Activated T-cell treated with anti-CD3 and anti-CD28 coated beads, Interleukin-2, amount 50 U/mL, for 48 hours (primary cell): ENCODE measurements around the gene MLIP.
"Not testable (repeated sequence)": the region's sequence is repeated elsewhere in the genome, so short reads cannot be mapped to it uniquely, and the experiment has no call there.

Experiments used
- DNase-seq, 2 experiments: peaks; one replicate each; pipeline ENCODE4 v3.0.0-alpha.2; 2020

Gene MLIP

GRCh38 chr6:54236984-54237383 is 125.7 kb downstream of the MLIP start:
- no peak for DNase-seq

GRCh38 chr6:54238396-54238795 is 127.2 kb downstream of the MLIP start:
- DNase-seq, result no peak

GRCh38 chr6:54243699-54244098 is 132.5 kb downstream of the MLIP start:
- no peak for DNase-seq

GRCh38 chr6:54244430-54244829 is 133.2 kb downstream of the MLIP start:
- no peak for DNase-seq

DNA sequence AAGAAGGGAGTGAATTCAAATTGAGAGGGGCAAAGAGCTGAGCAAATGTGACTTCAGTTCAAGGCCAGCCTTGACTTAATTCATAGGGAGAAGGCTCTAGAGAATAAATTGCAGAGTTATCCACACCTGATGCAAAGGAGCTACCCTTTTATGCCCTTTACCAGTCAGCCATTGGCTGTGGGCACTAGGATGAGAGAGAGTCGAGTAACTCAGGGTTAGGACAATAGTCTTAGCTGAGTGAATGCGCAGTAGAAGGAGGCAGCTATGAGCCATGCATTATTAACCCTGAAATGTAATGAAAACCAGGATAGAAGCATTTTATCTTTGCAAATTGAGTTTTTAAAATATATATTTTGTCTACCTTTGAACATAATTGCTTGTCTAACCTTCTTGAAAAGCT is 134.0 kb downstream of the MLIP start:
- DNase-seq, result no peak

DNA sequence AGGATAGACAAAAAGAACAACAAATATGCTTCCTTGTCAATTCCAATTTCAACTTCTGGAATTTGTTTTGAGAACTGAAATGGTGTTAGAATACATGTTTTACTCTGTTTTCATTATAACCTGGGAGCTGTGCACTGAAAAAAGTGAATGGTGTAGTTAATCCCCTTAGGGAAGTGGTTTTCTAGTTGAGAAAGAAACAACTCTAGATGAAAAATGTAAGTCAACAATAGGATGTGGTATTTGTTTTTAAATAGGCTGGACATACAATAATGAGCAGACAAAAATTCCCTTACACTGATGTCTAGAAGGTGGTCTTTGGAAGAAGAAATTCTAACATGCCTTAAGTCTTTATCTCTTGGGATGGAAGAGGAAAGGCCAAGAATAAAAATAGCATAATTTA is 137.1 kb downstream of the MLIP start:
- no peak for DNase-seq

DNA sequence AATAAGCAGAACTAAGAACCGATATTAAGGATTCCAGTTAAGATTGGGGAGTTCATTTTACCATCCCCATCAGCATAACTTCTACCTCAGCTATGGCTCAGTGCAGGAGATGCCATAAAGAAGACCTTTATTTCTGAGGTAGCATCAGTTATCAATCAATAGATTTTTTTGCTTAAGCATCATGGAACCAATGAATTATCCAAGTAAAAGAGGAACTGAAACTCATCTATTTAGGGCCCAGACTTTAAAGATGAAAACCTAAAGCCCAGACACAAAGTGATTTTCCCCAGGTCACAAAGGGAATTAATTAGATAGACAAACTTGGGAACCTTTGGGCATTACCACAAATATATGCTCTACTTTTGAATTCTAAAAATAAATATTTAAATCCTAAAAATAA is 137.8 kb downstream of the MLIP start:
- no peak for DNase-seq

- not testable (repeated sequence) for DNase-seq
Measured at GRCh38 chr6:54249812-54250211, 138.6 kb downstream of the MLIP start.

DNA sequence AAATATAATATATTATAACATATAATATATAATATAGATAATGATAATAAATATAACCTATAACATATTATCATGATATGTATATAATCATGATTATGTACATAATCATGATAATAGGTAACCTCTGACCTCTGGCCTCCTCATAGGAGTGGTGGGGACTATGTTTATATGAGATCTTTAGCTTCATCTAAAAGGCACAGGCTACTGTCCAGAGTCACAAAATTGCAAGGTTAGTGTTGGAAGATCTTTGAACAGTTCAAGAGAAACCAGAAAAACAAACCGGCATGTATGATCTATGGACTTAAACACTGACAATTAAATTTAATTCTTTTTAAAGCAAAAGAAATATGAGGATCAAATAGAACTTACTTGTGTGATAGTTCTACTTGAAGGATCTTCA is 141.3 kb downstream of the MLIP start:
- no peak for DNase-seq

DNA sequence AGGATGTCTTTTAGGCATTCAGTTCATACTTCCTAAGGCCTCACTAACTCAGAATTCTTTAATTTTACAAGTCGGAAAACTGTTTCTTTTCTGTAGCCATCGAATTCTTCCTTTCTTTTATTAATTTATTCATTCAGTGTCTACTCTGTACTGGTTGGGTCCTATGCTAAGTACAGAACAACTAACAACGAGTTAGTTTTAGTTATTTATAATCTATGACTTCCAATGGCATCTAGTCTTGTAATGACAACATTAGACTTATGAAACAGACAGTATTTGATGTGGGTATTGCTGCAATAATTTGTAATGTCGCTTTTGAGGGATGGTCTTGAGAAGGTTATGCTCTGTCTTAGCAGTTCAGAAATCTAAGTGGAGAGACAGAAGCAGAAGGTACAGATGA is 141.7 kb downstream of the MLIP start:
- no peak for DNase-seq

DNA sequence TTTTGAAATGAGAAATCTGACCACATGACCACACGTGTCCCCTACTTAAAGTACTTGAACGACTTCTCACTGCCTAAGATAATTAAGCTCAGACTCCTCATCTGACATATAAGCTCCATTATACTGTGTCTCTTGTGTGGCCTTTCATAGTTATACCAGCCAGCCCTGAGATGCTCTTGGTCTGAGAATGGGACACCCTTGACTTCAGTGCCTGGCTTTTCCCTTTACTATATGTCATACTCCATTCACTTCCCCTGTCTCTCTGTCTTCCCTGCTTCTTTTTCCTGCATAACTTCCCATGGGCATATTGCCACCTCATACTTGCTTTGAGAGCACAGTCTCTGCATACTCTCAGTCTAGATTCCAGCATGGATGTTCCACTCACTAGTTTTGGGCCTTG is 143.6 kb downstream of the MLIP start:
- no peak for DNase-seq

DNA sequence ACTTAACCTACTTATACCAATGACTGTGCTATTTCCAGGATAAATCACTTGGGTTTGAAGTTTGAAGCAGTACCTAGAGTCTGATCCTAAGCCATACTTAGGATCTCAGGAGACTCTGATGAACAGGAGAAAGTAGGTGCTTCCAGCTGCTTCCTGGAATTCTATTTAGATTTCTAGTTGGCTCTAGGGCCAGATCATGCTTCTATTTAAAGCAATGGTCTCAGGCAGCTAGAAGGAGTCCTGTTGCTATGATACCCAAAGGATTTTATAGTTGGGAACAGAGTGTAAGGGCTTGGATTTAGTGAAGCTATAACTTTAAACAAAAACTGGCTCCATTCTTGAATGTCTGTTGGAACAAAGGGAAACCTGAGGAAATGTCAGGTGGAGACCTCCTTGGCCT is 144.6 kb downstream of the MLIP start:
- no peak for DNase-seq

DNA sequence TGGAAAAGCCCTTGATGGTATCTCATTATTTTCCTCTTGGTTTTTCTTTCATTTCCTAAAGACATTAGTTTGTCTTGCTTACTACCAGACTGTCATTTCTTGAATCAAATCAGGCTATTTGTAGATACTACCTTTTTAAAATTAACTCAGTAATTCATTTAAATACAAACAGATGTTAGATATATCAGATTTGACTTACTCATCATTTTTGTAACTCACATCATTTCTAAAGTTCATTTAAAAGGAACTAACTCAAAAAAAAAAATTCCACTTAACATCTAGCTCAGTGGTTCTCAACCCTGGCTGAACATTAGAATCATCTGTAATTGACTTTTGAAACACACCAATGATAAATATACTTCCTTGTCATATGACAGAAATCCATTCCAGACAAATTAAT is 148.8 kb downstream of the MLIP start:
- DNase-seq, result no peak

DNA sequence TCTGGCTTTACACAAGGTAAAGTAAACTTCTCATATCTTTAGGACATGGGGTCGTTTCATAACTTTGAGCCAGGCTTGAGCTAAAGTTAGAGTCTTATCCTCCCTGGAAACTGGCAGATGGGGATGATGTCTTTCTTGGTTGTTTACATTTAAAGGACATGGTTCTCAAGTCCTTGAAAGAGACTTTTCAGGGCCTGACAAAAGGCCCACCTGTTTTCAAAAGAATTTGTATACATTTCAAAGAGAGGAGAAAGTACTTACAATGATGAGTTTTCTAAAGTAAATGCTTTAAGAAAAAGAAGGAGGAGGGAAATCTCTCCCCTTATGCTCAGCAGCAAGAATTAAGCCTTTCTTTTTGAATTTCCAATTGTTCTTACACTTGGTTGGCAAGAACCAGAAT is 151.3 kb downstream of the MLIP start:
- no peak for DNase-seq

DNA sequence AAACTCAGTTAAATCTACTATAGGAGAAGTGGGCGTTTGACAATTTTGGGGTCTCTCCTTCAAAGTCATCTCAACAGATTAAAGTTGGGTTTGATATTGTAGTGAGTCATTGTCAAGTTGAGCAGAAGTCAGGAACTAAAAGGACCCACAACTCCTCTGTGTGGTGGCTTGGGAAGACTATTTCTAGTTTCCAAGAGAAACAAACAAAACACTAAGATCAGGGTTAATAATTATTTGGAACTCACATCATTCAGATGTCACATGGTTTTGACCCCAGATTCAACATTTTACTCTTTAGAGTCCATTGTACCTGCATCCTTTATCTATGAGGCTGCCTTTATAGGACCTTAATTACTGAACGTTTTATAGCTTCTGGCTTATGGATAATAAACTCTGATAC is 151.7 kb downstream of the MLIP start:
- DNase-seq, result no peak

- no peak for DNase-seq
Measured at GRCh38 chr6:54264581-54265272, 153.5 kb downstream of the MLIP start.

GRCh38 chr6:54266400-54266923 is 155.2 kb downstream of the MLIP start:
- no peak for DNase-seq

DNA sequence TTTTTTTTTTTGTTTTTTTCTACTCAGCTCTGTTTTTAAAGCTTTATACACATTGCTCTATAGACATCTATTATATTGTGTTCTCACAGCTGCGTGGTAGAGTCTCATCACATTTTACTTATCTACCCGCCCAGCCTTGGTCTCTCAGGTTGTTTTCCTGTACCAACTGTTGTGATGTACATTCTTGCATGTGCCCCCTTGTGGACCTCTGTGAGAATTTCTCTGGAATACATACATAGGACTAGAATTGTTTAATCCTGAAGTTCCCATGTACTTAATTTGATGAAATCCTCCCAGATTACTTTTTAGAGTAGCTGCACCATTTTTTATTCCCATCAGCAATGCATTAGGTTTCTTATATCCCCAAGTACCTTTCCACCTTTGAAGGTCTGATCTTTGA is 156.6 kb downstream of the MLIP start:
- DNase-seq, result no peak

DNA sequence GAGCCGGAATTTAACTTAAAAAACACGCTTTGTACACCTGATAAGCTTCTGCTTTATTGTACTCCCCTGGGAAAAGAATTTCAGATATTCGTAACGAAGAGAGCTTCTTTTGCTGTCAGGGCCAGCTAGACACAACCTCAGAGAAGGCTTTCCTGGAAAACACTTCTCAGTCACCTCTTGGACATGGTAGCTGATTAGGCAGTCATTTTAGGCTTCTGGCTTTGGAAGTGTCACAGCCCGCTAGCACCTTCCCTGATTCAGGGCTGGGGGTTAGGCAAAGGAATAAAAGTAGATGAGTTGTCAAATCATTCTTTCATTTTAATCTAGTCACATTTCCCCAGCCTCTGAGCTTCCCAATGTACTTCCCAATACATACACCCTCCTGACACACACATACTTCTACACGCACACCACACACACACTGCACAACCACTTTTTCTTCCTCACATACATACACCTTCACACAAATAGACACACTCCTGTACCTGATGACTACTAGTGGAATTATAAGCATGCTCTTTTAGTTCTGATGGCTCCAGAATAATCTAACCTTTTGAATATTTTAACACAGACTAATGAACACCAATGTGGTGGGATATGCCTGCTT is 162.1 kb downstream of the MLIP start:
- DNase-seq, result no peak

GRCh38 chr6:54274383-54274782 is 163.1 kb downstream of the MLIP start:
- DNase-seq, result no peak

DNA sequence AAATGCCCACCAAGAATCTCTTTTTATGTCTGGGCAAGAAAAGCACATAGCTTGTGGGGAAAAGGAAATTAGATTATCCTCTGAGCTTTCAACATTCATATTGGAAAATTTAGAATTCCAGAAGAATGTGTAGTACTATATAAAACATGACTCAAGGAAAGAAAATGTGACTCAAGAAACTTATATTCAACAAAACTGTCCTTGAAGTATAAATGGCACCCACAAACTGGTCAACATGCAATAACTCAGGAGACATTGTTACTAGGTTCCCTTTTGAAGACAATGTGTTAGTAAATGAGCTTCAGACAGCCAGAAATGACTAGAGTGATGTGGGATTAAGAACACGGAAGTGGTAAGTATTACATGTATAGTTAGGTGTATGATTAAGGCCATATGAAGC is 170.9 kb downstream of the MLIP start:
- DNase-seq, result no peak

DNA sequence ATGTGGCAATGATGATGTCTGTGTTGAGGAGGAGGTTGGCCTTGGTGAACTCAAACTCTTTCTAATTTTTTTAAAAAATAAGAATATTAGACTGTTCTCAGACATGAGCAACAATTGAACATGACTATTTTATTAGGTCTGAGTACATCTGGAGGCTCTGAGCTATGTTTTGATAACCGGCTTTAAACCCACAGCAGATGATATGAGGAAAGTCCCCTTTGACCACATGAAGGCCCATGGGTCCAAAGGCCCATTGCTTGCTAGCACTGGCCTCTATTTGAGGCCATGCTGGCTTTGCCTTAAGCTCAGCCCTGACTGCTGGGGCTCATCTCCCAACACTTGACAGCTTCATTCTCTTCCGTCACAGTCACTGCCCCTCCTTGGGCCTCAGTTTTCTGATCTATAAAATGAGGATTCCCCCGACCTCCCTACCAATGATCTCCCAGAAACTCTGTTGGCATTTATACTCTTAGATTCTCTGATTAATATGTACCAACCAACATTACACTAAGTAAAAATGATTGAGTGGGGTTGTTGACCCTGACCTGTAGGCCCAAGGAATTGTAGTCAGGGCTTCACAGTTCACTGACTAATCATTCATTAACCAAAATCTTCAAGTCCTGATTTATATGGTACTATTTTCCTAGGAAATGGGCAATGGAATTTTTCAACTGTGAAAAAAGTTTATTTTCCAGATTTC is 173.1 kb downstream of the MLIP start:
- DNase-seq, result no peak

DNA sequence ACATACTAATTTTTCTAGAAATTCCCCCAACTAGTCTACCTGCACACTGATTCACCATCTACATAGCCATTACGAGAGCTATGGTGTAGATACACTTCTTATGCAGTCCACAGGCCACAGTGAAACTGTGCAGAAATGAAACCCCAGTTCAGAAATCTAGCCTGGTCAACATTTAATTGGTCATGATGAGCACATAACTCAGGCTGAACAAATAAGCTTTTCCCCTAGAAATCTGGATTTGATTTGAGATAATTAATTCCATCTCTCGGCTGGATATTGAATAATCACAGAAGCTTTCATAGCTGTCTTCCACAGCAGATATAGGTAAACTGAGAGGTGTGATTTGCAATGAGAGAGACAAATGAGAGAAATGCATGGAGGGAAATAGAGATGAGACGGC is 174.4 kb downstream of the MLIP start:
- no peak for DNase-seq

DNA sequence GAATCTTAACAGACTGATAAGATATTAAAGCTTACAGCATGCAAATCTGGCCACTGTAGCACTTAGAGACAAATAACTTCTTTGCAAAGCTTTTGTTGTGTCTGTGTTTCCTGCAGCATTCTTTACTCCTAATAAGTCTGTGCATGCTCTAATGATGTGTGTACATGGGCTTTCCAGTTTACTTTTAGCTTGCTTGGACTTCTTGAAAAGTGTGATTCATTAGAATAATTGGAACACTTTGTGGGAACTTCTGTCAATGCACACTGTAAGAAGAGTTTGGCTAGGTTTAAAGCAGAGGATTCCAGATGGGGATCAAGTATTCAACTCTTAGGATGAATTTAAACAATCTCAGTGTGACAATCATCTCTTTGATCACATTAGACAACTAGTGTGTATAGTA is 174.9 kb downstream of the MLIP start:
- DNase-seq, result no peak
